Dedifferentiated amniotic fluid mesenchymal stem cell (primary cell): ENCODE data around the gene BUB1B.
A peak's percentile ranks its signal among the peaks of the same experiment; 100 is the strongest.

Source experiments
- DNase-seq: peaks from one replicate; pipeline ENCODE4 v3.0.0-alpha.2; 2016; ENCODE audit errors: extremely low spot score

Gene BUB1B

DNA sequence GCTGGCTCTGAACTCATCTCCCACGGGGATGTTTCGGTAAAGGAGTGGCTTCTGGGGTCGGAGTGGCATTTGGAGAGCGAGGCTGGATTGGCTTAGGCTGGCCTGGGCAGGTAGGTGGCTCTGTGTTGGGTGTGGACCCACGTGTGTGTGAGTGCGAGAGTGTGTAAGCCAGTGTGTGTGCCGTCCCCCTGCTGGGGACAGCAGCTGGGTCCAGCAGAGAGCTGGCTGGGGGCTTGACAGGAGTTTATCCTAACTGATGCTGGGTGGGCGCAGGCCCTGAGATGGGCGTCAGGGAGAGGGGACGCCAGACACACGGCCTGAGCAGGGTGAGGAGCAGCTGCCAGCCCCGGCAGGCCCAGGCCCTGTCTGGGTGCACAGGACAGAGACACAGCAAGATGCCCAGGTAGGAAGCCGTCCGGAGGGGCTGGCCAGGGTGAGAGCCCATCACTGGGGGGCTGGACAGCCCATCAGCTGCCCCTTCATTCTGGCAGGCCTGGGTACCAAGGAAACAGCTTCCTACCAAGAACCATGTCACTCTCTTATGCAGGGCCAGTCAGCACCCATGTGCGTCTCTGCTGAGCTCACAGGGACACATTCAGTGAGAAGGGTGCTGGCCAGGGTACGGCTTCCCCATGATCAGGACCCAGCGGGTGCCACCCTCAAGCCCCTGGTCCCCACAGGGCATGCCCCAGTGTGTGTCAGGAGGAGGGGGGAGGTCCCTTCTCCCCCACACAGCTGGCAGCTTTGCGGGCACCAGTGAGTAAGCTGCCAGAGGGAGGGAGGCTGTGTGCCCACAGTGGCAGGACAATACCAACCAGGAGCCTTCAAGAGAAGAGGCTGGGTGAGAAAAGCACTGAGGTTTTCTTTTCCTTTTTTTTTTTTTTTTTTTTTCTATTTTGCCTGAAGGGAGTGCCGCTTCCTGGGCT is 79.1 kb downstream of the BUB1B start:
- DNase-seq = no peak

- DNase-seq = no peak
Measured at GRCh38 chr15:40240619-40241221, 79.9 kb downstream of the BUB1B start.

DNA sequence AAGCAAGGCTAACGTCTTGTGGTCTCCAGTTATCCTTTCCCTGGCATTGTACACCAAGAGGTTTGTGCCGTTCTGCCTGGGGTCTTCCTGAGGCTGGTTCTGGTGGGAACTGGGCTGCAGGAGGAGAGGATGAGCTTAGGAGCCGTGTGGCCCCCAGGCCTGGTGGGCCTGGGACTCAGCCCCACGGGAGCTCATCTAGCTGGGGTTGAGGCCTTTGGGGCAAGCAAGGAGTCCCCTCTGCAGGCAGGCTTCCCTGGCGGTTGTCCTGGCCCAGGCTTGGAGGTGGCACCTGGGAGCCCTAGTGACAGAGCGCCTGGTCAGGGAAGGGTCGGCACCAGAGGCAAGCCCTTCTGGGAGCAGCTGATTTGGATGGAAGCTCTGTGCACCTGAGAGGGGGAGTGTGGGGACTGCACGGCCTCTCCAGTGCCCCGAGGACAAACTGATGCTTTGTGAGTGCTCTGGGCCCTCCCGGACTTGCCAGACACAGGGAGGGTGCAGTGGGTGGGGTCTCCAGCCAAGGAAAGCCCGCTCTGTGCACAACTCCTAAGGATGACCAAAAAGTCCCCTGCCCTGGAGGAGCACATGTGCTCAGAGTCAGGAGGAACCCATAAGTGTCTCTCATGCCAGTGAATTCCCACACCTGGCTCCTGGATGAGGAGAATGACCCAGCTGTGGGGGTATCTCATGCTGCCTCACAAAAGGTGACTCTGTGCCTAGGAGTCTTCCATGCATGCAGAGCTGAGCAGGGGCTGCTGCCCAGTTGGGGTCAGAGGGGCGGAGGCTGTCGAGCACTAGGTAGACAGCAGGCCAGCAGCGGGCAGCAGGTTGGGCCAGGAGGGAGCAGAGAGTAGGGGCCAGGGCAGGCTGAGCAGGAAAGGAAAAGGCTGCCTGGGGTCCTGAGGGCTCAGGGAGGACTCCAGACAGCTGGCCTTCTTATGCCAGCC is 80.7 kb downstream of the BUB1B start:
- no peak for DNase-seq

DNA sequence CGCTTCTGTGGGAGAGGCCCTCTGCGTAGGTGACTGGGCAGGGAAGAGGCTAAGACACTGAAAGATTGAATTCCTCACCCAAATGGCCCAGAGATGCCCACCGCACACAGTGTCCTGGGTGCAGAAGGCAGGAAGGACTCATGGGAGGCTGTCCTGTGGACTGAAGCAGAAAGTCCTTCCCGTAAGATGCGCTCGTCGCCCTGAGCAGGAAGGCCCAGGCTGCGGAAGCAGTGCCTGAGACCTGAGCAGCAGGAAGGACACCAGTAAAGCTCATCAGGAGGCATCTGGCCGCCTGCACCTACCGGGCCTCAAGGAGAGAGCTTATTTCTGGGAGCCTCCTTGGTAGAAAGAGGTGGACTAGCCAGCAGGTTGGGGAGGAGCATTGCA is 81.3 kb downstream of the BUB1B start:
- DNase-seq = no peak

GRCh38 chr15:40242601-40243000 is 81.7 kb downstream of the BUB1B start:
- no peak for DNase-seq

- DNase-seq = no peak
Measured at GRCh38 chr15:40243126-40243810, 82.4 kb downstream of the BUB1B start.

DNA sequence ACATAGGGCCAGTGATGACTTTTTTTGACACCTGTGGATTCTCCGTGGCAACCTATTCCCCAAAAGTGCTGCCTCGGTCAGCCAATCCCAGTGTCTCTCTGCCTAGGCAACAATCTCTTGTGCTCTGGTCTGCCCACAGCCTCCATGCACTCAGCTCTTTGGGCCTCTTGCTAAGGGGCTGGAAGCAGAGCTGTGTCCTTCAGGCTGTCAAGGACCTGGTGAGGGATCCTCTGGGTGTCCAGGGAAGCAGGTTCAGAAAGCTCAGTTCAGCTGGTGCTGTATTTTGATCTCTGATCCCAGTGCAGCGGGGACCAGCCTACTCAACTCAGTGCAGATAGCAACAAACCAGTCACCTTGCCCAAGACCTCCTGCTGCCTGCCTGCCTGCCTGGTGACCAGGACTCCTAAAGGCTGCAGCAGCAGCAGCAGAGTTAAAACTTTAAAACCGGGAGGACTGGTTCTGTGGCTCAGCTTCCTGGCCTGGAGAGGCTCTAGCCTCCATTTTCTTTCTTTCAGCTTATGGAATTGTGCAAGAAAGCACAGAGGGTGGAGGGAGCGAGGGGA is 84.2 kb downstream of the BUB1B start:
- no peak for DNase-seq

GRCh38 chr15:40245666-40246450 is 85.0 kb downstream of the BUB1B start:
- no peak for DNase-seq

GRCh38 chr15:40246496-40247280 is 85.8 kb downstream of the BUB1B start:
- DNase-seq = no peak

- no peak for DNase-seq
Measured at GRCh38 chr15:40247406-40247971, 86.6 kb downstream of the BUB1B start.

- no peak for DNase-seq
Measured at GRCh38 chr15:40248006-40248783, 87.3 kb downstream of the BUB1B start.

DNA sequence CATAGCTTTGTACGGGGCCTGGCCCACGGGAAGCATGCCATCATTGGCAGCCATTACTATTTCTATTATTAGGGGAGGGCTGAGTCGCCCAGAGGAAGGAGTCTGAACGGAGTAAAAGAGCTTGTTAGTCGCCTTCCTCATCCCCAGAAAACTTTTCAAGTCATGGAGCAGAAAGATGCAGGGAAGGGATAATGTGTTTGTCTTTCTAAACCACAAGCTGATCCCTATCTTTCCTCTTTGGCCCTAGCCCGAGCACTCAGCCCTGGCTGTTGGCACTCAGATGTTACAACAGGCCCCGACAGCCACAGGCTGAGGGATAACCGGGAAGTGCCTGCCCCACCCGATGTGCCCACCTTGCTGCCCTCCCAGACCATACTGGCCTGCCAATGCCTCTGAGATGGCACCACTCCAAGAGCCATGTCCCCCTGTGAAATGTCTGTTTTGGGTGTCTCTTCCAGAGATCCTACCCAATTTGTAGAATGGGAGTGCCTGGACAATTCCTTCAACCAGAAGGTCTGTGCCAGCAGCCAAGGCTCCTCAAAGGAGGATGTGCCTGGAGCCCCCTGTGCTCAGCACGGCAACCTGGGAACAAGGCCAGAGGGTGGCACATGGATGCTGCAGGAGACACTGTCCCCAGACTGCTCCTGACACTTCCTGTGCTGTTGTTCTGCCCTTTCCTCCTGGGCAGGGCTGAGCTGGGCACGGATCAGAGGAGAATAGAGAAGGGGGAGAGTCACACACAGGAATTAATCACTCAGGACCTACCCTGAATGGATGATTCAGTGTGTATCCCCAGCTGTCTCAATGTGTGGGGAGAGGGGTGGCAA is 88.8 kb downstream of the BUB1B start:
- peak; percentile 15 for DNase-seq

- DNase-seq = no peak
Measured at GRCh38 chr15:40250304-40250656, 89.4 kb downstream of the BUB1B start.

DNA sequence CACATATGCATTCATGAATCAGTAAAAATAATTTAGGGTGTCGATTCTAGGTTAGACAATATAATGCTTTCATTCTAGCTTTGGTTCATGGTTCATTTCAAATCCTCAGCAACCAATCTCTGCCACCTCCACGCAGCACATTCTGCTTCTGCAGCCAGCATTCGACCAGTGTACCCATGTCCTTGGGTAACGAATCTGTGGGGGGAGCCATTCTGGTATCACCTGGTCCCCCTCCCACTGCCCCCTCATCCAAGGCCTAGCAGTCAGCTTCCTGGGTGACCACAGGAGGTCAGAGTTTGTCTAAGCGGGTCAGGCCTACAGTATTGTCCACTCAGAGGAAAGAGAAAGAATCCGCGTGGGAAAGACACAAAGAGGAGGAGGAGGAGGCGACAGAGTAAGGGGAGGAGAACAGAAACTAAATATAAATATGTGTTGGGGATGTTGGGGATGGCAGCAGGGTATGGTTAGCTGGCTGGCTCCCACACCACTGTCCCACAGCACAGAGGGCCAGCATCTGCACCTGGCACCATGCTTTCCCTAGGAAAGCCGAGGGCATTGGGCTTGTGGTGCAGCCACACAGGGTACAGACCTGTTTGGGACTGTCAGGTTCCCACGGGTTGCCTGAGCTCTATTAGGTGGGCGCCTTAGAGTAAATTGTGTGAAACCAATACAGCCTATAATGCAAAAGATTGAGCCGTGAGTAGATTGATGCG is 90.1 kb downstream of the BUB1B start:
- DNase-seq = no peak

- no peak for DNase-seq
Measured at GRCh38 chr15:40251486-40252140, 90.7 kb downstream of the BUB1B start.

DNA sequence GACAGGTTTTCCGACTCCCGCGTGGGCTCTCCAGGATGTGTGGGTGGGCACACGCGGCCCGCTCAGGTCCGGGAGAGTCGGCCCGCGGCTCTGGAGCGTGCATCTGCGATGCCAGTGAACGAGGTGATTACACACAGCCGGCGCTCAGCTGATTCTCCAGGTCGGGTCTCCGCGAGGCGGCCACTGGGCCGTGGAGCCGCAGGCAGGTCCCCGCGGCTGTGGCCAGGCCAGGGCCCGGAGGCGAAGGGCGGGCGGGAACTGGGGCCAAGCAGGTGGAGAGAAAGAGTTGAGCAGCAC is 91.2 kb downstream of the BUB1B start:
- no peak for DNase-seq
